Psoas muscle (tissue), 8 donors: ENCODE results near the gene RGS17. TPM values are rescaled to one million over a fixed set of nuclear protein-coding genes. Genes with fewer than 3 reads are reported as not detected.

ENCODE experiments used
- ATAC-seq, 4 donors: fragments of 200-7000 bp; cut with Tn5 transposase; one replicate each; pipeline ENCODE4 v1.9.1; 2020; ENCODE audit warnings: moderate library complexity in 3 of 4, mild to moderate bottlenecking in 2 of 4
- DNase-seq, 2 donors: peaks; one replicate each; pipeline ENCODE4 v3.0.0-alpha.2; 2020
- H3K27ac ChIP-seq: fragments of 200-600 bp; one replicate; pipeline ENCODE4 v1.8.0; 2022
- H3K27me3 ChIP-seq, 3 donors: fragments of 200-600 bp in 1 of 3; one replicate each; pipeline versions ENCODE4 v1.6.1 to v1.8.0; 2013 to 2022; ENCODE audit warnings: low read length in 2 of 3, mild to moderate bottlenecking in 2 of 3, moderate library complexity in 1 of 3; ENCODE audit not compliant: insufficient read depth in 3 of 3
- H3K36me3 ChIP-seq, 2 donors: fragments of 200-600 bp in 1 of 2; one replicate each; pipeline versions ENCODE4 v1.6.1 to v1.8.0; 2013 to 2022; ENCODE audit warnings: low read depth in 1 of 2, mild to moderate bottlenecking in 1 of 2, moderate library complexity in 1 of 2; ENCODE audit not compliant: insufficient read depth in 1 of 2
- H3K4me1 ChIP-seq: fragments of 200-600 bp; one replicate; pipeline ENCODE4 v1.8.0; 2022
- H3K4me3 ChIP-seq: fragments of 200-600 bp; one replicate; pipeline ENCODE4 v1.8.0; 2022; ENCODE audit warnings: mild to moderate bottlenecking
- H3K9me3 ChIP-seq: fragments of 200-600 bp; one replicate; pipeline ENCODE4 v1.8.0; 2022
- CTCF ChIP-seq: fragments of 200-600 bp; IDR thresholded peaks from one replicate; pipeline ENCODE4 v1.8.0; 2022; ENCODE audit warnings: antibody characterized with exemption
- WGBS, 3 donors: extraction: QIAGEN DNeasy Blood & Tissue Kit; methylation state at CpG; one replicate each; pipeline versions ENCODE4 v1.1.6 to v1.1.7; 2013; 5-methylcytosine and 5-hydroxymethylcytosine counted together
- intact Hi-C, 2 donors: fragments of 100-400 bp; cut with DNase I; formaldehyde crosslinking; loops; one replicate each; pipeline versions ENCODE4 v1.11.0 to v1.14.2; 2022
- polyA plus RNA-seq, 3 donors: library from polyadenylated mRNA; stranded (reverse); fragments of 200-250 nt; gene quantifications; one replicate each; pipeline ENCODE4 v1.2.3, GENCODE V29; 2013
- total RNA-seq, 4 donors: library from RNA; stranded (reverse); fragmentation: NEBNext Ultra II Directional in 2 of 4; extraction: Animal tissue kit (Norgen Biotek cat#: 25700) in 2 of 4; gene quantifications; one replicate each; pipeline versions ENCODE4 v1.2.1 to v1.2.4, GENCODE V29; 2021 to 2023
- donor health status: healthy with polysubstance abuse.
- donor health status: DM: no; HTN: no; CAD: no; lungs with moderate emphysema.
- donor health status: Bipolar disorder and iron deficiency.
- donor health status: healthy.
- donor health status: DM: yes; HTN: yes; CAD: no.
- donor health status: DM: no; HTN: no; CAD: no.
- donor health status: DM: no; HTN: no; CAD: no.
- donor health status: DM: yes; HTN: yes; CAD: no.

The RGS17 gene
- total and polyA plus RNA-seq, 7 donors = 0.01 to 0.27 (median 0.15) TPM; not detected in 3

- TF ChIP-seq CTCF = no peak
- H3K4me3 ChIP-seq = no peak overlapping the region
- no peak for DNase-seq
- no peaks in the 10 kb centered on the region for H3K36me3 ChIP-seq
- 88 to 96% (median 88%) methylated on average over 5 of the region's 5 CpGs for WGBS, 3 donors
- no peaks in the 10 kb centered on the region for H3K9me3 ChIP-seq
- no peak overlapping the region for H3K27ac ChIP-seq
- no peaks in the 10 kb centered on the region for H3K27me3 ChIP-seq
- ATAC-seq = no peak
- intact Hi-C loops = no loop called here
- H3K4me1 ChIP-seq = no peaks in the 10 kb centered on the region
These were observed 54.7 kb downstream of the RGS17 start for GRCh38 chr6:153076431-153076830.

GRCh38 chr6:153074761-153075160 is 56.3 kb downstream of the RGS17 start:
- ATAC-seq (no peak), DNase-seq (no peak)
- no peaks in the 10 kb centered on the region for H3K4me1 ChIP-seq
- 60 to 66% (median 62%) methylated on average over 3 of the region's 3 CpGs for WGBS, 3 donors
- no peaks in the 10 kb centered on the region for H3K36me3 ChIP-seq
- intact Hi-C loops = no loop called here
- H3K9me3 ChIP-seq = no peaks in the 10 kb centered on the region
- H3K27me3 ChIP-seq = no peaks in the 10 kb centered on the region
- no peak overlapping the region for H3K27ac ChIP-seq
- no peak for TF ChIP-seq CTCF
- no peak overlapping the region for H3K4me3 ChIP-seq

- intact Hi-C loops = no loop called here
- WGBS, 3 donors = 86 to 89% (median 88%) methylated on average over 4 of the region's 4 CpGs
- ATAC-seq = no peak
These were observed 57.2 kb downstream of the RGS17 start for GRCh38 chr6:153073841-153074240.

GRCh38 chr6:153070756-153071155 is 60.3 kb downstream of the RGS17 start:
- no peak for TF ChIP-seq CTCF
- H3K27me3 ChIP-seq = no peaks in the 10 kb centered on the region
- H3K4me1 ChIP-seq = no peaks in the 10 kb centered on the region
- ATAC-seq = no peak
- peaks cover 10% of the 10 kb centered on the region for H3K9me3 ChIP-seq
- H3K4me3 ChIP-seq = no peak overlapping the region
- WGBS, 3 donors = 85 to 94% (median 92%) methylated on average over 7 of the region's 7 CpGs
- H3K36me3 ChIP-seq = no peaks in the 10 kb centered on the region
- DNase-seq = no peak
- H3K27ac ChIP-seq = no peak overlapping the region
- intact Hi-C loops = no loop called here

More at GRCh38 chr6:153073841-153074240, 57.2 kb downstream of the RGS17 start:
- Histone ChIP-seq H3K27me3 (no peaks in the 10 kb centered on the region), H3K4me1 (no peaks in the 10 kb centered on the region), H3K27ac (no peak overlapping the region), H3K36me3 (no peaks in the 10 kb centered on the region), H3K4me3 (no peak overlapping the region), H3K9me3 (no peaks in the 10 kb centered on the region)
- no peak for TF ChIP-seq CTCF
- no peak for DNase-seq

- no peak overlapping the region for H3K27ac ChIP-seq
- H3K36me3 ChIP-seq = no peaks in the 10 kb centered on the region
- ATAC-seq (no peak), DNase-seq (no peak)
- peaks cover 10% of the 10 kb centered on the region for H3K9me3 ChIP-seq
- no peak overlapping the region for H3K4me3 ChIP-seq
- intact Hi-C loops = no loop called here
- no peaks in the 10 kb centered on the region for H3K4me1 ChIP-seq
- no peaks in the 10 kb centered on the region for H3K27me3 ChIP-seq
- no peak for TF ChIP-seq CTCF
These were observed 61.2 kb downstream of the RGS17 start for GRCh38 chr6:153069897-153070296.
